ENCODE measurements around the gene AGK.

AGK gene

DNA sequence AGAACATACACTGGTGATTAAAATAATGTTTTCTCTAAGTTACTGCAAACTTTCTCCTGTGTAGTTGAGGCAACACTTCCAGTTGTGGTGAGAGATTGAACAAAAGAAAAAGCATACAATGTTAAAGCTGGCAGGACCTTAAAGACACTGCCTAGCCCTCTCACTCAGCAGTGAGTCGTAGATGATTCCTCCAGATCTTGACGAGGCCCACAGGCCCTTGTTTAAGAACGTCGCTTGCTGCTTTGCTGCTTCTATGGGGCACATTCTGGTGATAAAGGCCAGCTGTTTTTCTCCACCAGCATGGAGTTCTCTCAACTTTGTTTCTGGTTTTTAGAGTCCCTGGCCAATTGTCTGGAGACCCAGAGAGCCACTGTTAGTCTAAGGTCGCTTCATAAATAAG lies 153.5 kb downstream of the AGK start:
- Histone ChIP-seq H3K27ac (ENCODE audit: low read depth, low read length) (no peak overlapping the region), H3K9me3 (ENCODE audit: control insufficient read depth, insufficient read depth, low read length) (no peaks in the 10 kb centered on the region), H3K27me3 (ENCODE audit: control insufficient read depth, insufficient read depth, low read length) (peaks cover 16% of the 10 kb centered on the region), H3K9ac (ENCODE audit: low read depth, low read length) (no peak overlapping the region), H3K4me3 (ENCODE audit: low read depth, low read length) (no peak overlapping the region), H3K36me3 (ENCODE audit: control insufficient read depth, insufficient read depth, low read length) (no peaks in the 10 kb centered on the region), H3K4me1 (ENCODE audit: control insufficient read depth, insufficient read depth, low read length) (peaks cover 11% of the 10 kb centered on the region)

Data from HUES48 (cell line).